ENCODE measurements around the gene RRP36. TPM values are rescaled to one million over a fixed set of nuclear protein-coding genes. Genes with fewer than 3 reads are reported as not detected.

RRP36 gene
- total RNA-seq, 1 experiment from 2014 or later, result 31.5 TPM

- Histone ChIP-seq H3K27me3 (ENCODE audit: low read length) (no peaks in the 10 kb centered on the region), H3K36me3 (ENCODE audit: insufficient read depth, low read length) (peaks cover 13% of the 10 kb centered on the region; the same call in 1 of the 2 replicates), H2AFZ (ENCODE audit: low read length) (no peak overlapping the region), H3K4me1 (ENCODE audit: low read length) (peaks cover 23% of the 10 kb centered on the region), H4K20me1 (ENCODE audit: insufficient read depth, low read depth, low read length) (peaks cover 6% of the 10 kb centered on the region; the same call in 1 of the 2 replicates), H3K79me2 (ENCODE audit: low read length) (peaks cover 52% of the 10 kb centered on the region), H3K27ac (ENCODE audit: low read length) (no peak overlapping the region), H3K9me2 (replicated peaks; ENCODE audit: insufficient read depth, low read length) (no peaks in the 10 kb centered on the region), H3K4me2 (ENCODE audit: low read depth, low read length, poor library complexity, severe bottlenecking) (no peak overlapping the region), H3K9me3 (ENCODE audit: low read length) (no peaks in the 10 kb centered on the region), H3K9ac (ENCODE audit: low read length) (no peak overlapping the region), H3K4me3 (ENCODE audit: low read length) (no peak overlapping the region)
- DNase-seq, result peak; percentile 38
Observed at GRCh38 chr6:43020052-43020705, 1.2 kb upstream of the RRP36 start.

DNA sequence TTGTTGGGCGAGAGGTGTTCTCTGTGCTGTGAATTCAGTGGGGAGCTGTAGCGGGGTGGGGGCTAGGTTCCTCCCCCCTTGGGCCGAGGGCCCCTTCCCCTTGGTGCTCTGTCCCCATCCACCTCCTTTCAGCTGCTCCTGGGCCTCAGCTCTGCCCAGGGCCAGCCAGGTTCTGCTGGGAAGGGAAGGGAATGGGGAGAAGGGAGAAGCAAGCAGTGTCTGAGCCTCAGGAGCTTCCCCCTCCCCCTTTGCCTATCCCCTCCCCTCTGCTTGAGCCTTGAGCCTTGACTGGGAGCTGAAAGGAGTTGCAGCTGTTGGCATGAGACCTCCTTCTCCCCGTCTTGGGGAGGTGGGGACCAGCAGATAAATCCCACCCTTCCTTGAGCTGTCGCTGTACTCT lies 576 bp upstream of the RRP36 start:
- Histone ChIP-seq H3K4me1 (ENCODE audit: low read length) (peaks cover 20% of the 10 kb centered on the region), H3K4me3 (ENCODE audit: low read length) (peak overlapping the region; percentile 99), H3K4me2 (ENCODE audit: low read depth, low read length, poor library complexity, severe bottlenecking) (peak overlapping the region; percentile 93), H3K9ac (ENCODE audit: low read length) (peak overlapping the region; percentile 99), H3K9me3 (ENCODE audit: low read length) (no peaks in the 10 kb centered on the region), H3K27ac (ENCODE audit: low read length) (no peak overlapping the region; the same call in 1 of the 2 replicates), H3K36me3 (ENCODE audit: insufficient read depth, low read length) (peaks cover 16% of the 10 kb centered on the region), H3K27me3 (ENCODE audit: low read length) (no peaks in the 10 kb centered on the region), H3K79me2 (ENCODE audit: low read length) (peaks cover 46% of the 10 kb centered on the region), H2AFZ (ENCODE audit: low read length) (no peak overlapping the region), H3K9me2 (replicated peaks; ENCODE audit: insufficient read depth, low read length) (no peaks in the 10 kb centered on the region), H4K20me1 (ENCODE audit: insufficient read depth, low read depth, low read length) (peaks cover 6% of the 10 kb centered on the region; the same call in 1 of the 2 replicates)
- no peak for DNase-seq

- H2AFZ ChIP-seq (ENCODE audit: low read length), result no peak overlapping the region
- DNase-seq, result no peak
- H3K27ac ChIP-seq (ENCODE audit: low read length), result no peak overlapping the region
- no peaks in the 10 kb centered on the region for H3K9me2 ChIP-seq (replicated peaks; ENCODE audit: insufficient read depth, low read length)
- no peak overlapping the region for H3K4me2 ChIP-seq (ENCODE audit: low read depth, low read length, poor library complexity, severe bottlenecking)
- peaks cover 39% of the 10 kb centered on the region for H3K36me3 ChIP-seq (ENCODE audit: insufficient read depth, low read length)
- no peak overlapping the region for H3K4me3 ChIP-seq (ENCODE audit: low read length)
- H3K27me3 ChIP-seq (ENCODE audit: low read length), result no peaks in the 10 kb centered on the region
- H3K9me3 ChIP-seq (ENCODE audit: low read length), result no peaks in the 10 kb centered on the region
- H4K20me1 ChIP-seq (ENCODE audit: insufficient read depth, low read depth, low read length), result peaks cover 6% of the 10 kb centered on the region; the same call in 1 of the 2 replicates
- peaks cover 34% of the 10 kb centered on the region for H3K79me2 ChIP-seq (ENCODE audit: low read length)
- no peak overlapping the region for H3K9ac ChIP-seq (ENCODE audit: low read length)
- H3K4me1 ChIP-seq (ENCODE audit: low read length), result peaks cover 20% of the 10 kb centered on the region
Observed at GRCh38 chr6:43024436-43024835, 3.0 kb downstream of the RRP36 start.

DNA sequence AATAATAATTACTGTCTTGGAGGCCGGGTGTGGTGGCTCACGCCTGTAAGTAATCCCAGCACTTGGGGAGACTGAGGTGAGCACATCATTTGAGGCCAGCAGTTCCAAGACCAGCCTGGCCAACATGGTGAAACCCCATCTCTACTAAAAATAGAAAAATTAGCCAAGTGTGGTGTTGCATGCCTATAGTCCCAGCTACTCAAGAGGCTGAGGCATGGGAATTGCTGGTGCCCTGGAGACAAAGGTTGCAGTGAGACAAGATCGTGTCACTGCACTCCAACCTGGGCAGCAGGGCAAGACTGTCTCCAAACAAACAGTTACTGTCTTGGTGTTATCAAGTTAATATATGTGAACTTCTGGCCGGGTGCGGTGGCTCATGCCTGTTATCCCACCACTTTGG lies 4.9 kb downstream of the RRP36 start:
- Histone ChIP-seq H3K27me3 (ENCODE audit: low read length) (no peaks in the 10 kb centered on the region), H3K9ac (ENCODE audit: low read length) (no peak overlapping the region), H3K4me1 (ENCODE audit: low read length) (peaks cover 12% of the 10 kb centered on the region), H3K27ac (ENCODE audit: low read length) (no peak overlapping the region), H3K4me2 (ENCODE audit: low read depth, low read length, poor library complexity, severe bottlenecking) (no peak overlapping the region), H3K36me3 (ENCODE audit: insufficient read depth, low read length) (peaks cover 46% of the 10 kb centered on the region), H3K9me3 (ENCODE audit: low read length) (no peaks in the 10 kb centered on the region), H2AFZ (ENCODE audit: low read length) (no peak overlapping the region), H3K4me3 (ENCODE audit: low read length) (no peak overlapping the region), H3K79me2 (ENCODE audit: low read length) (peaks cover 34% of the 10 kb centered on the region), H4K20me1 (ENCODE audit: insufficient read depth, low read depth, low read length) (peaks cover 6% of the 10 kb centered on the region; the same call in 1 of the 2 replicates), H3K9me2 (replicated peaks; ENCODE audit: insufficient read depth, low read length) (no peaks in the 10 kb centered on the region)
- no peak for DNase-seq

DNA sequence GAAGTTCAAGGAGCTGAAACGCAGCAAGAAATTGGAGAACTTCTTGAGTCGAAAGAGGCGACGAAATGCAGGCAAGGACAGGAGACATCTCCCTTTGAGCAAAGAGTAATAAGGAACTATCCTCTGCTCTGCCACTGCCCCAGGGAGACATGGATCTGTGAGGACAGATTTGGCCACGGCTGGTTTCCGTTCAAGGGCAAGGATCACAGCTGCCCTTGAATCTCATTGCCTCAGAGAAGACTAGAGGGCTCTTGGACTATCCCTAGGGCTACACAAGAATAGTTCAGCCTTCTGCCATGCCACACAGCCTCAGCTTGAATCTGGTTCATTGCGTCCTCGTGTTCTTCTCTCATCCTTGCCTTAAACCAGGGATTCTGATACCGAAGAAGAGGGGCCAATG lies 7.7 kb downstream of the RRP36 start:
- Histone ChIP-seq H3K79me2 (ENCODE audit: low read length) (peaks cover 9% of the 10 kb centered on the region; the same call in 1 of the 2 replicates), H3K36me3 (ENCODE audit: insufficient read depth, low read length) (peaks cover 51% of the 10 kb centered on the region), H2AFZ (ENCODE audit: low read length) (no peak overlapping the region), H3K27me3 (ENCODE audit: low read length) (no peaks in the 10 kb centered on the region), H3K27ac (ENCODE audit: low read length) (no peak overlapping the region), H3K4me2 (ENCODE audit: low read depth, low read length, poor library complexity, severe bottlenecking) (no peak overlapping the region), H3K4me3 (ENCODE audit: low read length) (no peak overlapping the region), H3K4me1 (ENCODE audit: low read length) (no peaks in the 10 kb centered on the region), H4K20me1 (ENCODE audit: insufficient read depth, low read depth, low read length) (peaks cover under 1% of the 10 kb centered on the region; the same call in 1 of the 2 replicates), H3K9me3 (ENCODE audit: low read length) (no peaks in the 10 kb centered on the region), H3K9ac (ENCODE audit: low read length) (no peak overlapping the region), H3K9me2 (replicated peaks; ENCODE audit: insufficient read depth, low read length) (no peaks in the 10 kb centered on the region)
- no peak for DNase-seq

- H4K20me1 ChIP-seq (ENCODE audit: insufficient read depth, low read depth, low read length), result no peaks in the 10 kb centered on the region
- no peaks in the 10 kb centered on the region for H3K9me2 ChIP-seq (replicated peaks; ENCODE audit: insufficient read depth, low read length)
- no peaks in the 10 kb centered on the region for H3K79me2 ChIP-seq (ENCODE audit: low read length)
- no peaks in the 10 kb centered on the region for H3K27me3 ChIP-seq (ENCODE audit: low read length)
- no peak overlapping the region for H3K4me2 ChIP-seq (ENCODE audit: low read depth, low read length, poor library complexity, severe bottlenecking)
- H3K27ac ChIP-seq (ENCODE audit: low read length), result no peak overlapping the region
- H3K36me3 ChIP-seq (ENCODE audit: insufficient read depth, low read length), result peaks cover 27% of the 10 kb centered on the region
- DNase-seq, result no peak
- no peaks in the 10 kb centered on the region for H3K4me1 ChIP-seq (ENCODE audit: low read length)
- H3K9ac ChIP-seq (ENCODE audit: low read length), result no peak overlapping the region
- no peaks in the 10 kb centered on the region for H3K9me3 ChIP-seq (ENCODE audit: low read length)
- H3K4me3 ChIP-seq (ENCODE audit: low read length), result no peak overlapping the region
- H2AFZ ChIP-seq (ENCODE audit: low read length), result no peak overlapping the region
Observed at GRCh38 chr6:43032326-43032725, 10.9 kb downstream of the RRP36 start.

DNA sequence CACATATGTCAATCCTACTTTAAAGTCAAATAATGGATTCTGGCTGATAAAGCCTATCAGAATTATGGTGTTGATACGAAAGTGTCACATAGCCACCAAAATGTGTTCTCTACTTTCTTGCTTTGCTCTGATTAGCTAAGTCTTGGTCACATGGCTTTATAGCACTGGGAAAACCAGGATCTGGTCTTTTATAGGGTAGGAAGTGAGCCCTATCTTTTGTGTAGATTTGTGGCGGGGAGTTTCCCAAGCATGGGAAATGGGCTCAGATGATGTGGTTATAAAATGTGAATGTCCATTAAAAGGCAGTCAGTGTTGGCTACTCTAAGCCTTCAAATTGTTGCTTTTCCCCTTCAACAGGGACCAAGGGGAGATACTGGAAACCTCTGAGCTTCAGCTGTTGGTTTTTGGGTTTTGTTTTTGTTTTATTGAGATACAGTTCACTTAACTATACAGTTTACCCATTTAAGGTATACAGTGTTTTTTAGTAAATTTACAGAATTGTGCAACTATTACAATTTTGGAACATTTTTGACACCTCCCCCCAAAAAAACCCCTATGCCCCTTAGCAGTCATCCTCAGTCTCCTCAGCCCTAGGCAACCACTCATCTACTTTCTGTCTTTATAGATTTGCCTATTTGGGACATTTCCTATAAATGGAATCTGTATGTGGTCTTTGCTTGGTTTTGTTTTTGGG lies 12.2 kb downstream of the RRP36 start:
- Histone ChIP-seq H3K9ac (ENCODE audit: low read length) (no peak overlapping the region), H2AFZ (ENCODE audit: low read length) (no peak overlapping the region), H3K27me3 (ENCODE audit: low read length) (no peaks in the 10 kb centered on the region), H3K27ac (ENCODE audit: low read length) (no peak overlapping the region), H3K9me2 (replicated peaks; ENCODE audit: insufficient read depth, low read length) (no peaks in the 10 kb centered on the region), H3K9me3 (ENCODE audit: low read length) (no peaks in the 10 kb centered on the region), H3K79me2 (ENCODE audit: low read length) (no peaks in the 10 kb centered on the region), H3K4me1 (ENCODE audit: low read length) (no peaks in the 10 kb centered on the region), H4K20me1 (ENCODE audit: insufficient read depth, low read depth, low read length) (no peaks in the 10 kb centered on the region), H3K36me3 (ENCODE audit: insufficient read depth, low read length) (peaks cover 23% of the 10 kb centered on the region), H3K4me3 (ENCODE audit: low read length) (no peak overlapping the region), H3K4me2 (ENCODE audit: low read depth, low read length, poor library complexity, severe bottlenecking) (no peak overlapping the region)
- DNase-seq, result no peak

- H3K4me1 ChIP-seq (ENCODE audit: low read length), result no peaks in the 10 kb centered on the region
- no peak overlapping the region for H2AFZ ChIP-seq (ENCODE audit: low read length)
- no peaks in the 10 kb centered on the region for H3K9me2 ChIP-seq (replicated peaks; ENCODE audit: insufficient read depth, low read length)
- H3K36me3 ChIP-seq (ENCODE audit: insufficient read depth, low read length), result peaks cover 18% of the 10 kb centered on the region
- H3K27ac ChIP-seq (ENCODE audit: low read length), result no peak overlapping the region
- no peaks in the 10 kb centered on the region for H3K27me3 ChIP-seq (ENCODE audit: low read length)
- no peaks in the 10 kb centered on the region for H4K20me1 ChIP-seq (ENCODE audit: insufficient read depth, low read depth, low read length)
- H3K9me3 ChIP-seq (ENCODE audit: low read length), result no peaks in the 10 kb centered on the region
- no peak for DNase-seq
- H3K4me2 ChIP-seq (ENCODE audit: low read depth, low read length, poor library complexity, severe bottlenecking), result no peak overlapping the region
- no peaks in the 10 kb centered on the region for H3K79me2 ChIP-seq (ENCODE audit: low read length)
- H3K4me3 ChIP-seq (ENCODE audit: low read length), result no peak overlapping the region
- no peak overlapping the region for H3K9ac ChIP-seq (ENCODE audit: low read length)
Observed at GRCh38 chr6:43034190-43034525, 12.7 kb downstream of the RRP36 start.

Measured in Karpas-422 (cell line).